A549 (cell line): Measurements from ENCODE around the gene ITGAV. TPM values are rescaled to one million over a fixed set of nuclear protein-coding genes. Genes with fewer than 3 reads are reported as not detected.

ENCODE experiments used
- ATAC-seq, 2 experiments: fragments of 200-7000 bp in 1 of 2; fragments of >200 bp in 1 of 2; cut with Nextera tagmentation in 1 of 2; cut with Tn5 transposase in 1 of 2; 3 replicates each; pipeline versions ENCODE4 v1.8.0 to v1.9.1; 2018 to 2020; ENCODE audit warnings: mild to moderate bottlenecking in 1 of 2, moderate library complexity in 1 of 2
- CTCF ChIA-PET: fragments of 300-600 bp; sonication (Branson Sonifier 250); formaldehyde crosslinking; extraction: SDS; loops from one replicate; lab custom pipeline; 2021; ENCODE audit warnings: antibody characterized with exemption, inconsistent platforms; lab: Yijun Ruan, JAX
- POLR2A ChIA-PET: fragments of 350-600 bp; formaldehyde crosslinking; extraction: SDS; loops from one replicate; lab custom pipeline; 2021; ENCODE audit warnings: antibody characterized with exemption, inconsistent platforms; lab: Yijun Ruan, JAX
- DNase-seq, 2 experiments: peaks; one replicate each; pipeline versions ENCODE4 v3.0.0 to v3.0.0-alpha.2; 2011 to 2016; ENCODE audit warnings: low read depth in 1 of 2, low spot score in 1 of 2
- FAIRE-seq: peaks from 2 replicates; lab custom pipeline; 2011; peaks lifted over from hg19 to GRCh38; lab: Jason Lieb, UNC
- H3K27ac ChIP-seq, 2 experiments: fragments of >200 bp; sonication (Bioruptor Twin); formaldehyde crosslinking; 3 replicates each; pipeline ENCODE4 v1.5.1; 2016 to 2017
- H3K4me1 ChIP-seq: fragments of >200 bp; sonication (Bioruptor Twin); formaldehyde crosslinking; 3 replicates; pipeline ENCODE4 v1.6.1; 2016
- H3K4me2 ChIP-seq: fragments of >200 bp; sonication (Bioruptor Twin); formaldehyde crosslinking; 3 replicates; pipeline ENCODE4 v1.6.1; 2016
- H3K4me3 ChIP-seq: fragments of >200 bp; sonication (Bioruptor Twin); formaldehyde crosslinking; 3 replicates; pipeline ENCODE4 v1.5.1; 2016
- H3K9me3 ChIP-seq: fragments of >200 bp; sonication (Bioruptor Twin); formaldehyde crosslinking; 3 replicates; pipeline ENCODE4 v1.6.1; 2016
- BHLHE40 ChIP-seq: IDR thresholded peaks from 2 replicates; pipeline ENCODE4 v1.6.1; 2012; ENCODE audit warnings: low read depth, low read length, inconsistent platforms
- CBX2 ChIP-seq: fragments of 200-600 bp; sonication (generic); IDR thresholded peaks from 2 replicates; pipeline ENCODE4 v1.6.1; 2016; ENCODE audit warnings: low read depth, mild to moderate bottlenecking, borderline replicate concordance
- CEBPB ChIP-seq, 2 experiments: fragments of >200 bp in 1 of 2; sonication (Bioruptor Twin) in 1 of 2; formaldehyde crosslinking in 1 of 2; IDR thresholded peaks; 2 replicates each; pipeline ENCODE4 v1.6.1; 2012 to 2016
- EHF ChIP-seq: fragments of 250-450 bp; sonication (Bioruptor Pico); IDR thresholded peaks from 2 replicates; pipeline ENCODE4 v1.5.0; 2020; ENCODE audit warnings: mild to moderate bottlenecking
- EP300 ChIP-seq, 2 experiments: fragments of >200 bp; sonication (Bioruptor Twin); formaldehyde crosslinking; IDR thresholded peaks; 2 replicates in 1 of 2; 3 replicates in 1 of 2; pipeline ENCODE4 v1.6.1; 2016 to 2017
- FOSB ChIP-seq: fragments of 250-450 bp; sonication (Bioruptor Pico); IDR thresholded peaks from 2 replicates; pipeline ENCODE4 v1.5.0; 2020; ENCODE audit warnings: mild to moderate bottlenecking, moderate library complexity
- HEYL ChIP-seq: fragments of 250-450 bp; sonication (Bioruptor Pico); IDR thresholded peaks from 2 replicates; pipeline ENCODE4 v1.8.0; 2021; ENCODE audit warnings: mild to moderate bottlenecking, moderate library complexity
- HOXB5 ChIP-seq: fragments of 250-450 bp; sonication (Bioruptor Pico); IDR thresholded peaks from 2 replicates; pipeline ENCODE4 v1.5.0; 2020; ENCODE audit warnings: mild to moderate bottlenecking, moderate library complexity
- JUN ChIP-seq, 2 experiments: fragments of >200 bp; sonication (Bioruptor Twin); formaldehyde crosslinking; IDR thresholded peaks; 2 replicates in 1 of 2; 3 replicates in 1 of 2; pipeline ENCODE4 v1.6.1; 2016 to 2017
- JUNB ChIP-seq: fragments of >200 bp; sonication (Bioruptor Twin); formaldehyde crosslinking; IDR thresholded peaks from 2 replicates; pipeline ENCODE4 v1.6.1; 2016
- MYC ChIP-seq: IDR thresholded peaks from 2 replicates; pipeline ENCODE4 v1.6.1; 2012; ENCODE audit warnings: mild to moderate bottlenecking, inconsistent platforms, low read length, improper control_type of control experiment, borderline replicate concordance
- NFE2L2 ChIP-seq: fragments of 150-350 bp; conservative IDR thresholded peaks from 2 replicates; pipeline ENCODE4 v1.6.1; 2014; ENCODE audit warnings: low read length
- NPAS2 ChIP-seq: fragments of 250-450 bp; sonication (Bioruptor Pico); IDR thresholded peaks from 2 replicates; pipeline ENCODE4 v1.8.0; 2022; ENCODE audit warnings: mild to moderate bottlenecking, moderate library complexity, borderline replicate concordance
- PHF8 ChIP-seq: fragments of 200-600 bp; sonication (generic); IDR thresholded peaks from 2 replicates; pipeline ENCODE4 v1.6.1; 2016; ENCODE audit warnings: low read depth, mild to moderate bottlenecking, antibody characterized with exemption, moderate library complexity, borderline replicate concordance
- POLR2A ChIP-seq: IDR thresholded peaks from 2 replicates; pipeline ENCODE4 v1.6.1; 2012; ENCODE audit warnings: mild to moderate bottlenecking, low read length
- RCOR1 ChIP-seq: fragments of 150-350 bp; IDR thresholded peaks from 2 replicates; pipeline ENCODE4 v1.6.1; 2014; ENCODE audit warnings: antibody characterized with exemption, low read length, low read depth
- RNF2 ChIP-seq: fragments of 200-600 bp; sonication (generic); IDR thresholded peaks from 2 replicates; pipeline ENCODE4 v1.6.1; 2016; ENCODE audit warnings: low read depth, mild to moderate bottlenecking, antibody characterized with exemption, moderate library complexity, borderline replicate concordance
- TFCP2L1 ChIP-seq: fragments of 250-450 bp; sonication (Bioruptor Pico); IDR thresholded peaks from 2 replicates; pipeline ENCODE4 v1.5.0; 2021; ENCODE audit warnings: mild to moderate bottlenecking
- TP53 ChIP-seq: fragments of 250-450 bp; sonication (Bioruptor Pico); IDR thresholded peaks from 2 replicates; pipeline ENCODE4 v1.5.0; 2021; ENCODE audit warnings: mild to moderate bottlenecking, moderate library complexity
- WGBS: methylation state at CpG from one replicate; pipeline ENCODE4 v1.1.6; 2017; ENCODE audit errors: missing lambda C conversion rate; 5-methylcytosine and 5-hydroxymethylcytosine counted together
- polyA plus RNA-seq, 4 experiments: library from polyadenylated mRNA; depleted of rRNA in 3 of 4; stranded (reverse); fragments of >200 nt; fragmentation: RNase III in 1 of 4; extraction: RNeasy Plus Mini Kit Qiagen cat#74134 plus additional on column Dnase treatment in 1 of 4; gene quantifications; 2 replicates in 3 of 4; 3 replicates in 1 of 4; pipeline ENCODE4 v1.2.3, GENCODE V29; 2011 to 2017
- TF ChIP-seq, protein P1 (sequence below): fragments of 450-650 bp; IDR thresholded peaks from 2 replicates; pipeline ENCODE4 v1.6.1; 2014; ENCODE audit warnings: antibody characterized with exemption
- TF ChIP-seq, protein P2 (sequence below): IDR thresholded peaks from 2 replicates; pipeline ENCODE4 v1.6.1; 2012

Gene ITGAV
- polyA plus RNA-seq, 2 of the 4 experiments (the other 2 are of a cell fraction) = 93.3 to 148 TPM

DNA sequence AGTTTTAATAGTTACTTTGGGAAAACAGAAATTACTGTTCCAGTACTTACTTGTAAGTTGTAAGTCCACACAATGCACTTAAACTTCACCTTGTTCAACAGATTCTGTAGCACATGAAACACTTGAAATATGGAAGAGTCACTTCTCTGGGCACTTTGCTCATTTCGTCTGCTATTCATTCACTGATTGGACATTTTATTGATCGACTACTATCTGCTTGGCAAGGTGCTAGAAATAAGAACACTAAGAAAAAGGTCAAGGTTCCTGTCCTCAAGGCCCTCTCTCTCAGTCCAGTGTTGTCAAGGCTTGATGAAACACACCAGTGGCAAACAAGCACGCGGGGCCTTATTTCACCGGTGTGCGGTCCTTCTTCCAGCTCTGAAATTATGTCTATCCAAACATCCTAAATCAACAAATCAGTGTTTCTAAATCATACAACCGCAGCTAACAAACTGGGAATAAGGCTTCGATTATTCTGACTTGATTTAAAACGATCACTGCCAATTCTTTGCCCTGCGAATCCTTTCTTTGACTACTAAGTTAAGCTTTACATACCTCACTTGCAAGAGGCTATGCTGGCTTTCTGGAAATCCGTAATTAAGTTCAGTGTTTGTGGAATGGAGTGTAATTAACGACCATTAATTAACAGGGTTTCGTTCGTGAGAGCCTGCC is 780 bp upstream of the ITGAV start:
- 19% methylated on average over 14 of the region's 14 CpGs for WGBS
- POLR2A ChIA-PET = interaction anchor here (0.6 to 2.2 kb wide), 23 partner anchors 10 to 103 kb away, joined by 3 to 41 read pairs (median 6); partner anchors contain the start of gene ZC3H15
- H3K4me1 ChIP-seq = peaks cover 33% of the 10 kb centered on the region
- CTCF ChIA-PET = interaction anchor here (0.8 to 2.7 kb wide), 12 partner anchors 10 to 85 kb away, joined by 3 to 14 read pairs (median 5); no protein-coding TSS in a partner anchor
- TF ChIP-seq JUNB = no peak
- TF ChIP-seq RNF2 = no peak
- TF ChIP-seq, protein P1, sequence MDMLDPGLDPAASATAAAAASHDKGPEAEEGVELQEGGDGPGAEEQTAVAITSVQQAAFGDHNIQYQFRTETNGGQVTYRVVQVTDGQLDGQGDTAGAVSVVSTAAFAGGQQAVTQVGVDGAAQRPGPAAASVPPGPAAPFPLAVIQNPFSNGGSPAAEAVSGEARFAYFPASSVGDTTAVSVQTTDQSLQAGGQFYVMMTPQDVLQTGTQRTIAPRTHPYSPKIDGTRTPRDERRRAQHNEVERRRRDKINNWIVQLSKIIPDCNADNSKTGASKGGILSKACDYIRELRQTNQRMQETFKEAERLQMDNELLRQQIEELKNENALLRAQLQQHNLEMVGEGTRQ = no peak
- no peak for TF ChIP-seq NFE2L2
- TF ChIP-seq EP300 (IDR thresholded peaks at IDR 0.05) = no peak
- 0 out of 2 replicates have a peak, but pooled peaks have one; percentile 15 for TF ChIP-seq HOXB5 (CRISPR knock-in tag)
- no peak for TF ChIP-seq BHLHE40
- TF ChIP-seq RCOR1 = no peak
- no peak for TF ChIP-seq CBX2
- no peak for TF ChIP-seq JUN (IDR thresholded peaks at IDR 0.05)
- TF ChIP-seq CEBPB (IDR thresholded peaks at IDR 0.05) = no peak
- no peak for TF ChIP-seq NPAS2 (CRISPR knock-in tag)
- no peak for TF ChIP-seq MYC
- 0 out of 2 replicates have a peak, but pooled peaks have one; percentile 59 for TF ChIP-seq TFCP2L1
- no peak for TF ChIP-seq TP53
- no peak for TF ChIP-seq PHF8
- TF ChIP-seq EHF (CRISPR knock-in tag) = no peak
- TF ChIP-seq, all 56 proteins: peak for 2
- peak overlapping the region; percentile 95 for H3K4me3 ChIP-seq
- H3K4me2 ChIP-seq = peak overlapping the region; percentile 86
- H3K9me3 ChIP-seq = no peaks in the 10 kb centered on the region
- DNase-seq = no peak
- ATAC-seq = no peak
- peak overlapping the region; percentile 97 for H3K27ac ChIP-seq
- no peak for FAIRE-seq

DNA sequence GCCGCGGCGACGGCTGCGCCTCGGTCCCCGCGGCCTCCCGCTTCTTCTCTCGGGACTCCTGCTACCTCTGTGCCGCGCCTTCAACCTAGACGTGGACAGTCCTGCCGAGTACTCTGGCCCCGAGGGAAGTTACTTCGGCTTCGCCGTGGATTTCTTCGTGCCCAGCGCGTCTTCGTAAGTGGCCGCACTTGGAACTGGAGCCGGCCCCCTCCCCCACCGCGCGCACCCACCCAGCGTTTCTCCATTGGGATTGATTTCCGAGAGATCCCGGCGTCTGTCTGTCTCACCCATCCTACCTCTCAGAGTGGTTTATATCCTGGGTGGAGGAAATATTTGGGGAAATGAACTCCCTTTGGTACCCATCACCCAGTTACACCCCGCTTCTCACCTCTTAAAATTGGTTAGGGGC is 498 bp downstream of the ITGAV start:
- Histone ChIP-seq H3K9me3 (no peaks in the 10 kb centered on the region), H3K4me2 (peak overlapping the region; percentile 82), H3K27ac (peak overlapping the region; percentile 97), H3K4me1 (peaks cover 45% of the 10 kb centered on the region), H3K4me3 (peak overlapping the region; percentile 95)
- DNase-seq (peak; percentile 32 to 57), ATAC-seq (peak; percentile 34 to 52), FAIRE-seq (no peak)
- ChIA-PET CTCF (interaction anchor here (1.0 to 2.7 kb wide), 7 partner anchors 12 to 86 kb away, joined by 3 to 14 read pairs (median 5); no protein-coding TSS in a partner anchor), POLR2A (interaction anchor here (1.0 to 2.2 kb wide), 18 partner anchors 9 to 104 kb away, joined by 3 to 41 read pairs (median 8); partner anchors contain the start of gene ZC3H15)
- under 1% methylated on average over 22 of the region's 32 CpGs for WGBS
- TF ChIP-seq, protein P1 = no peak
- TF ChIP-seq CBX2 (no peak), RCOR1 (no peak), HEYL (CRISPR knock-in tag) (no peak), JUNB (no peak), FOSB (CRISPR knock-in tag) (no peak), POLR2A (no peak)
- TF ChIP-seq, protein P2, sequence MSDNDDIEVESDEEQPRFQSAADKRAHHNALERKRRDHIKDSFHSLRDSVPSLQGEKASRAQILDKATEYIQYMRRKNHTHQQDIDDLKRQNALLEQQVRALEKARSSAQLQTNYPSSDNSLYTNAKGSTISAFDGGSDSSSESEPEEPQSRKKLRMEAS = no peak
